Gastroesophageal sphincter (tissue), 4 donors: ENCODE measurements around the gene KAT8. TPM values are rescaled to one million over a fixed set of nuclear protein-coding genes. Genes with fewer than 3 reads are reported as not detected.

Experiments
- ATAC-seq: fragments of 150-250 bp; one replicate; pipeline ENCODE4 v1.9.1; 2016; ENCODE audit warnings: mild to moderate bottlenecking, moderate library complexity
- H3K27ac ChIP-seq, 4 donors: fragments of 200-600 bp; sonication (generic) in 3 of 4; 1 replicate in 3 of 4; 2 replicates in 1 of 4; pipeline ENCODE4 v1.5.1; 2016 to 2019
- H3K27me3 ChIP-seq: fragments of 200-600 bp; sonication (generic); one replicate; pipeline ENCODE4 v1.5.1; 2019
- H3K36me3 ChIP-seq, 2 donors: fragments of 200-600 bp; sonication (generic); one replicate each; pipeline ENCODE4 v1.5.1; 2019; ENCODE audit warnings: control low read depth in 1 of 2
- H3K4me1 ChIP-seq, 3 donors: fragments of 200-600 bp; sonication (generic); 1 replicate in 2 of 3; 2 replicates in 1 of 3; pipeline ENCODE4 v1.5.1; 2016 to 2019; ENCODE audit warnings: control low read depth in 2 of 3
- H3K4me3 ChIP-seq, 2 donors: fragments of 200-600 bp; sonication (generic); one replicate each; pipeline ENCODE4 v1.5.1; 2019; ENCODE audit warnings: mild to moderate bottlenecking in 1 of 2, moderate library complexity in 1 of 2
- H3K9me3 ChIP-seq, 3 donors: fragments of 200-600 bp; sonication (generic); one replicate each; pipeline ENCODE4 v1.5.1; 2017 to 2019; ENCODE audit warnings: control low read depth in 2 of 3
- EP300 ChIP-seq: sonication (generic); formaldehyde crosslinking; IDR thresholded peaks from one replicate; pipeline ENCODE4 v1.6.1; 2017; ENCODE audit warnings: antibody characterized with exemption, mild to moderate bottlenecking
- POLR2A ChIP-seq, 2 donors: fragments of 450-650 bp; IDR thresholded peaks; one replicate each; pipeline ENCODE4 v1.6.1; 2017; ENCODE audit warnings: antibody characterized with exemption in 2 of 2, mild to moderate bottlenecking in 2 of 2, moderate library complexity in 1 of 2
- POLR2AphosphoS5 ChIP-seq: sonication (generic); formaldehyde crosslinking; IDR thresholded peaks from one replicate; pipeline ENCODE4 v1.6.1; 2017; ENCODE audit warnings: antibody characterized with exemption
- WGBS, 2 donors: methylation state at CpG; one replicate each; pipeline ENCODE4 v1.1.5; 2018; ENCODE audit warnings: low coverage in 1 of 2; 5-methylcytosine and 5-hydroxymethylcytosine counted together
- total RNA-seq, 4 donors: library from RNA; depleted of rRNA; stranded (reverse); fragments of >200 nt; gene quantifications; one replicate each; pipeline ENCODE4 v1.1.0, GENCODE V29; 2016
- TF ChIP-seq, protein P1 (sequence below), 4 experiments: fragments of 200-600 bp in 2 of 4; fragments of 450-650 bp in 2 of 4; sonication (generic) in 1 of 4; IDR thresholded peaks; one replicate each; pipeline ENCODE4 v1.5.1; 2017 to 2019; ENCODE audit warnings: antibody characterized with exemption in 4 of 4, mild to moderate bottlenecking in 2 of 4, moderate library complexity in 2 of 4

KAT8 gene
- total RNA-seq, 4 donors from 2014 or later, result 65.6 to 81.4 (median 72.3) TPM

DNA sequence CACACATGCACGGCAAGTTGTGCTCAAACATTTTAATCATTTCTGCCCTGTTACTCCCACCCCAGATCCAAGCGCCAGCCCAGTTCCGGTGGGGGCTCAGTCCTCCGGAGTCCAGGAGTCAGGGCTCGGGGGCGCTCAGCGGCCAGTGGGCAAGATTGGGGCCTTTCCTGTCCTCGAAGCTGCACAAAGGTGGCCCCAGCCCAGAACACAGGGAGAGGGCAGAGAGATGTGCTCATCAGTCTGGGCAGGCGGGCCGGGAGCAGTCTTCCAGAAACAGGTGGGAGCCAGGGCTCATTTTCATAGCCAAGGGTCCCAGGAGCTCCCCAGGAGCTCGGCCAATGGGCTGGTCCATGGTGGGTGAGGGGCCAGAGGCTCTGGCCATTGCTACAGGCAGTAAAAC lies 14.0 kb downstream of the KAT8 start:
- whole genome bisulfite sequencing, 2 donors, result 67% methylated on average over 1 of the region's 11 CpGs; no CpG with 5 or more reads in 1 of the 2 donors
- no peak overlapping the region for H3K4me3 ChIP-seq
- H3K4me1 ChIP-seq, result peaks cover 0 to 22% (median 3%) of the 10 kb centered on the region in 3 donors
- no peaks in the 10 kb centered on the region for H3K9me3 ChIP-seq
- H3K27me3 ChIP-seq, result peaks cover 18% of the 10 kb centered on the region
- TF ChIP-seq EP300, result no peak
- TF ChIP-seq POLR2AphosphoS5, result no peak
- TF ChIP-seq POLR2A (IDR thresholded peaks at IDR 0.05), result no peak
- TF ChIP-seq, protein P1, sequence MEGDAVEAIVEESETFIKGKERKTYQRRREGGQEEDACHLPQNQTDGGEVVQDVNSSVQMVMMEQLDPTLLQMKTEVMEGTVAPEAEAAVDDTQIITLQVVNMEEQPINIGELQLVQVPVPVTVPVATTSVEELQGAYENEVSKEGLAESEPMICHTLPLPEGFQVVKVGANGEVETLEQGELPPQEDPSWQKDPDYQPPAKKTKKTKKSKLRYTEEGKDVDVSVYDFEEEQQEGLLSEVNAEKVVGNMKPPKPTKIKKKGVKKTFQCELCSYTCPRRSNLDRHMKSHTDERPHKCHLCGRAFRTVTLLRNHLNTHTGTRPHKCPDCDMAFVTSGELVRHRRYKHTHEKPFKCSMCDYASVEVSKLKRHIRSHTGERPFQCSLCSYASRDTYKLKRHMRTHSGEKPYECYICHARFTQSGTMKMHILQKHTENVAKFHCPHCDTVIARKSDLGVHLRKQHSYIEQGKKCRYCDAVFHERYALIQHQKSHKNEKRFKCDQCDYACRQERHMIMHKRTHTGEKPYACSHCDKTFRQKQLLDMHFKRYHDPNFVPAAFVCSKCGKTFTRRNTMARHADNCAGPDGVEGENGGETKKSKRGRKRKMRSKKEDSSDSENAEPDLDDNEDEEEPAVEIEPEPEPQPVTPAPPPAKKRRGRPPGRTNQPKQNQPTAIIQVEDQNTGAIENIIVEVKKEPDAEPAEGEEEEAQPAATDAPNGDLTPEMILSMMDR (IDR thresholded peaks at IDR 0.05), result no peak
- ATAC-seq, result no peak
- no peak overlapping the region for H3K27ac ChIP-seq
- H3K36me3 ChIP-seq, result peaks cover 0 to 72% of the 10 kb centered on the region in 2 donors

DNA sequence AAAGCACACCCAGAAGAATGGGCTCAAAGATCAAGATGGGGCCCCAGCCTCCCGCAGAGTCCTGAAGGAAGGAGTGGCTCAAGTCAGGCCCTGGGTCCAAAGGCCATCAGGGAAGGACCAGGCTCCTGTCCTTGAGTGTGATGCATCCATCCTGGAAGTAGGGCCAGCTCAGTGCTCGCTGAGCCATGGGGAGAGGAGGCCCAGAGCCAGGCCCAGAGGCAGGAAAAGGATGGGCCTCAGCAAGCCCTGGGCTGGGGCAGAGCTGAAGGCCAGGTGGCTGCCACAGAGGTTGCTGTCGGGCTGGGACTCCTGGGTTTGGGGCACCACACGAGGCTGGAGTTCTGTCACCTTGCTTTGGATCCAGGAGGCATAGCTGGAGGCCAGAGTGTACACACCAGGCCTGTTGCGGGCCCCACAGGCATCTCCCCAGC lies 14.4 kb downstream of the KAT8 start:
- peaks cover 0 to 67% of the 10 kb centered on the region in 2 donors for H3K36me3 ChIP-seq
- H3K4me3 ChIP-seq, result no peak overlapping the region
- peaks cover 22% of the 10 kb centered on the region for H3K27me3 ChIP-seq
- peaks cover 0 to 22% (median 3%) of the 10 kb centered on the region in 3 donors for H3K4me1 ChIP-seq
- no peak for TF ChIP-seq EP300
- TF ChIP-seq, protein P1 (IDR thresholded peaks at IDR 0.05), result no peak
- no peak for TF ChIP-seq POLR2AphosphoS5
- no peak for TF ChIP-seq POLR2A (IDR thresholded peaks at IDR 0.05)
- H3K27ac ChIP-seq, result no peak overlapping the region
- no CpG with 5 or more reads among the region's 5 CpGs for WGBS, 2 donors
- H3K9me3 ChIP-seq, result no peaks in the 10 kb centered on the region
- no peak for ATAC-seq

DNA sequence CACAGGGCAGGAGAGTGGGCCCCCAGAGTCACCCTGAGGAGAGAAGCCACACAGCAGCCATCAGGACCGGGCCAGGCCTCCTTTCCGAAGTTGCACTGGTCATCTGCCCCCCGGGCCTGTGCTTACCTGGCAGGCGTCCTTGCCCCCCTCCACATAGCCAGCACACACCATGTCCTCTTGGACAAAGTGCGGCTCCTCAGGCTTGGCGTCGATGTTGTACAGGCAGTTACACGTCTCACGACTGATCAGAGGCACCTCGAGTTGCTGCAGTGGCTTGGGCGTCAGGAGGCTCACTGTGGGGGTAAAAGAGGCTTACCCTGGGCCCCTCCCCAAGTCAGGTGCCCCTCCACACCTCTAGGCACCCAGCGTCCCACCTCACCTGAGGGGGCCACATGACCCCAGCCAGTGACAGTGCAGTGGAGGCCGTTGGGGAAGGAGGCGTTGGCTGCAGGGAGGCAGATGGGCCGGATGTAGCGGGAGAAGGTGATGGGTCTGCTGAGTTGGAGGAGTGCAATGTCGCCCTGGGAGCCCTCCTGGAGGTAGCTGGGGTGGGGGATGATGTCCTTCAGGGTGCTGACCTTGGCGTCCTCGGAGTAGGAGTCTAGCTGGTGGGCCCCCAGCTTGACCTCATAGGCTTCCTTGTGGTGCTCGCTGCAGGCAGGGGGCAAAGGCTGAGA lies 15.0 kb downstream of the KAT8 start:
- Histone ChIP-seq H3K9me3 (no peaks in the 10 kb centered on the region), H3K36me3 (peaks cover 0 to 61% of the 10 kb centered on the region in 2 donors), H3K4me1 (peaks cover 0 to 22% (median 3%) of the 10 kb centered on the region in 3 donors), H3K27me3 (peaks cover 22% of the 10 kb centered on the region), H3K4me3 (no peak overlapping the region), H3K27ac (no peak overlapping the region)
- 71 to 77% methylated on average over 1 to 7 of the region's 20 CpGs for WGBS, 2 donors
- TF ChIP-seq POLR2AphosphoS5 (no peak), EP300 (no peak), POLR2A (IDR thresholded peaks at IDR 0.05) (no peak)
- TF ChIP-seq, protein P1 (IDR thresholded peaks at IDR 0.05), result no peak
- ATAC-seq, result no peak

DNA sequence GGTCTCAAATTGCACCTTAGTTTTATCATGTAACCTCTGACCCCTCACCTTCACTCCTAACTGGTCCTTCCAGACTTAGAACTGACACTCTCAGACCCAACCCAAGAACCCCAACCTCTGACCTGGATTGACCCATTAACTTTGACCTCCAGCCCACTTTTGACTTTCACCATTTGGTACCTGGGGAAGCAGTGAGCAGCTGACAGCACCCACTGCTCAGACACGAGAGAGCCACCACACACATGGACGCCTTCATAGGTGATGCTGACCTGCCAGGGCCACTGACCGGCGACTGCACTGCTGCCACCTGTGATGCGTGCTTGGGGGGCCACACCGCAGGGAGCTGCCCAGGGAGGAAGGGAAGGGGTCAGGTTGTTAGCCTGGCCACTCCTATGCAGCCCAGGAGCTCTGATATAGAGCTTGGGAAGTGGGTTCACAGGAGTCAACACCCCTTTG lies 15.6 kb downstream of the KAT8 start:
- H3K27ac ChIP-seq, result no peak overlapping the region
- no peaks in the 10 kb centered on the region for H3K9me3 ChIP-seq
- no CpG with 5 or more reads among the region's 6 CpGs for WGBS, 2 donors
- ATAC-seq, result no peak
- peaks cover 22% of the 10 kb centered on the region for H3K27me3 ChIP-seq
- H3K4me1 ChIP-seq, result peaks cover 0 to 22% (median 3%) of the 10 kb centered on the region in 3 donors
- H3K4me3 ChIP-seq, result no peak overlapping the region
- TF ChIP-seq POLR2AphosphoS5, result no peak
- no peak for TF ChIP-seq EP300
- TF ChIP-seq, protein P1 (IDR thresholded peaks at IDR 0.05), result no peak
- TF ChIP-seq POLR2A (IDR thresholded peaks at IDR 0.05), result no peak
- H3K36me3 ChIP-seq, result peaks cover 0 to 55% of the 10 kb centered on the region in 2 donors

DNA sequence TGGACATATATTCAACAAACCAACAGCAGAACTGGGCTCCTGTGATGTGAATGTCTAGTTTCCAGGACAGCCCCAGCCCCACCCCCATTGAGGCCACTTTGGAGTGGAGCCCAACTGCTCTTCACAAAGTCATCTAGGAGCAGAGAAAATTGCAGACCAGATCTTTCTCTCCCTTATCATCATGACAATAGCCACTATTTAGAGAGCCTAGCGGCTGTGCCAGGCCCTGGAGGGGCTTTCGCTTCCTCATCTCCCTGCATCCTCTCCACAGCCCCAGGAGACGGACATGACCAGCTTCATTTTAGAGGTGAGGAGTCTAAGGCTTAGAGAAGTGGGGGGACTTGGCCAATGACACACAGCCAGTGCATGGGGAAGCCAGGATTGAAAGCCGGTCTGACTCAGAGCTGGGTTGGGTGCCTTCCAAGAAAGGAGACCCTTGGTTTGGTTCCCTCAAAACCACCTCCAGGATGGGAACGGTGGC lies 16.7 kb downstream of the KAT8 start:
- H3K27ac ChIP-seq, result no peak overlapping the region
- WGBS, 2 donors, result 33% methylated on average over 1 of the region's 5 CpGs; no CpG with 5 or more reads in 1 of the 2 donors
- no peak for TF ChIP-seq POLR2A (IDR thresholded peaks at IDR 0.05)
- no peak for TF ChIP-seq POLR2AphosphoS5
- no peak for TF ChIP-seq EP300
- TF ChIP-seq, protein P1 (IDR thresholded peaks at IDR 0.05), result no peak
- peaks cover 0 to 44% of the 10 kb centered on the region in 2 donors for H3K36me3 ChIP-seq
- peaks cover 0 to 24% (median 3%) of the 10 kb centered on the region in 3 donors for H3K4me1 ChIP-seq
- no peak for ATAC-seq
- H3K4me3 ChIP-seq, result no peak overlapping the region
- peaks cover 22% of the 10 kb centered on the region for H3K27me3 ChIP-seq
- H3K9me3 ChIP-seq, result no peaks in the 10 kb centered on the region
